GM18858 (cell line): ENCODE results near the gene ANKFN1.
A peak's percentile ranks its signal among the peaks of the same experiment; 100 is the strongest.

Source experiments
- ATAC-seq: cut with Tn5 transposase; IDR thresholded peaks from one replicate; pipeline ENCODE4 v1.9.1; 2021; ENCODE audit not compliant: unreplicated experiment

Gene ANKFN1, protein sequence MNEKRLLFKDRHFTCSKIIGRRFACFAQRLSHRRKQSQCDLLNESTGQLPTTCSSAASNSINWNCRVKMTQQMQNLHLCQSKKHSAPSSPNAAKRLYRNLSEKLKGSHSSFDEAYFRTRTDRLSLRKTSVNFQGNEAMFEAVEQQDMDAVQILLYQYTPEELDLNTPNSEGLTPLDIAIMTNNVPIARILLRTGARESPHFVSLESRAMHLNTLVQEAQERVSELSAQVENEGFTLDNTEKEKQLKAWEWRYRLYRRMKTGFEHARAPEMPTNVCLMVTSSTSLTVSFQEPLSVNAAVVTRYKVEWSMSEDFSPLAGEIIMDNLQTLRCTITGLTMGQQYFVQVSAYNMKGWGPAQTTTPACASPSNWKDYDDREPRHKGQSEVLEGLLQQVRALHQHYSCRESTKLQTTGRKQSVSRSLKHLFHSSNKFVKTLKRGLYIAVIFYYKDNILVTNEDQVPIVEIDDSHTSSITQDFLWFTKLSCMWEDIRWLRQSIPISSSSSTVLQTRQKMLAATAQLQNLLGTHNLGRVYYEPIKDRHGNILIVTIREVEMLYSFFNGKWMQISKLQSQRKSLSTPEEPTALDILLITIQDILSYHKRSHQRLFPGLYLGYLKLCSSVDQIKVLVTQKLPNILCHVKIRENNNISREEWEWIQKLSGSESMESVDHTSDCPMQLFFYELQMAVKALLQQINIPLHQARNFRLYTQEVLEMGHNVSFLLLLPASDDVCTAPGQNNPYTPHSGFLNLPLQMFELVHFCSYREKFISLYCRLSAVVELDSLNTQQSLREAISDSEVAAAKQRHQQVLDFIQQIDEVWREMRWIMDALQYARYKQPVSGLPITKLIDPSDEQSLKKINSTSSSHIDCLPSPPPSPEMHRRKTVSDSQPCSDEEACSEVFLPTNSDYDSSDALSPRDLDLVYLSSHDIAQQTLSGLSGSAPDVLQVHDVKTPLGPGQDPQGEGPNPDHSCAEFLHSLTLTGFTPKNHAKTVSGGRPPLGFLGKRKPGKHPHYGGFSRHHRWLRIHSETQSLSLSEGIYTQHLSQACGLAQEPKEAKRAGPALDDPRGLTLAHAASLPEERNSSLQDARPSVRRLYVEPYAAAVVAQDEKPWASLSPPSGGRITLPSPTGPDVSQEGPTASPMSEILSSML

GRCh38 chr17:56152874-56153602 is at the start of gene ANKFN1:
TSS of gene ANKFN1 (plus strand) at chr17:56153475. CDS start at chr17:56212668, 59,193 bp downstream.
- no peak for ATAC-seq

- peak; percentile 71 for ATAC-seq
Observed at GRCh38 chr17:56108811-56109284, 44.4 kb upstream of the ANKFN1 start.

- ATAC-seq = no peak
Observed at GRCh38 chr17:56109836-56110235, 43.4 kb upstream of the ANKFN1 start.

GRCh38 chr17:56110463-56111135 is 42.7 kb upstream of the ANKFN1 start:
- ATAC-seq = no peak

- ATAC-seq = no peak
Observed at GRCh38 chr17:56111706-56112485, 41.4 kb upstream of the ANKFN1 start.

DNA sequence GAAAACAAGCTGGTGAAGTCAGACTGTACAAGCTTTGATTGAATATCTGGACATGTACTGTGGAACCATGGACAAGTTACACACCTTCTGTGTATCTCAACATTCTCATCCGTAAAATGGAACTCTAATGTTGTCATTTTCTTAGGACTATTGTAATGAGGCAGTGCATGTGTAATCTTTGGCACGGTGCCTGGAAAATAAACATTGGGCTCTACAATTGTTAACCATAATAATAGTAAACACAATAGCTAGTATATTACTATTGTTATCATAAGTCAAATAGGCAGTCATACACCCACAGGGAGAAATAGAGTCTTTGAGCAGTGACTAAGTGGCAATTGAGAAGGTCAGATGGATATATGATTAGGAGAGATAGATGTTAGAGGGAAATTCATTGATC is 39.8 kb upstream of the ANKFN1 start:
- no peak for ATAC-seq

DNA sequence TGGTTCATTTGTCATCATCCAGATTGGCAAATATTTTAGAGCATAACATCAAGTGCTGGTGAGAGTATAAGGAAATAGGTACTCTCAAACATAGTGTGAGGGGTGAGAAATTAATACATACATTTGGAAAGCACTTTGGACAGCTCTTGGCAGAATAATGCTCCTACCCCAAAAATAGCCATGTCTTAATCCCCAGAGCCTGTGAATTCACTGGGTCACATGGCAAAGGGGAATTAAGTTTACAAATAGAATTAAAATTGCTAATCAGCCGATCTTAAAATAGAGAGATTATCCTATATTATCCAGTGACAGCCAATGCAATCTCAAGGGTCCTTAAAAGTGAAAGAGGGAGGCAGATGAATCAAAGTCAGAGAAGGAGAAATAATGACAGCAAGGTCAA is 38.8 kb upstream of the ANKFN1 start:
- no peak for ATAC-seq

GRCh38 chr17:56119191-56119590 is 34.1 kb upstream of the ANKFN1 start:
- no peak for ATAC-seq

DNA sequence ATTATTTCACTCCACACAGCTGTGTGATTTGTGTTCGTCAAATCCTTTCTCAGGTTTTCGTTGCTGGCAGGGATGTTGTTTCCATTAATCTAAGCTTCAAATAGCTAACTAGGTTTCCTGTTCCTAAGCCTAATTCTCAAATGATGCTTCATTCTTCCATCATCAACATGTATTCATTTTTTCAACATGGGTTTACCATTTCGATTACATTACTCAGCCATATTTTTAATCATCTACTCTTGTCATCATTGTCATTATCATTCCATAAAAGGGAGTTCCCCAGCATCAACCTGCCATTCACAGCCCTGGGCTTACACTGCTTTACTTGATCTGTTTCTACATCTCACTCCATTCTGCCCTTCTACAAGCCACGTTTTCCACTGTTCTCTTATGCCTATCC is 33.3 kb upstream of the ANKFN1 start:
- no peak for ATAC-seq

GRCh38 chr17:56121191-56122051 is 31.9 kb upstream of the ANKFN1 start:
- ATAC-seq = no peak

GRCh38 chr17:56125830-56126819 is 27.1 kb upstream of the ANKFN1 start:
- no peak for ATAC-seq

DNA sequence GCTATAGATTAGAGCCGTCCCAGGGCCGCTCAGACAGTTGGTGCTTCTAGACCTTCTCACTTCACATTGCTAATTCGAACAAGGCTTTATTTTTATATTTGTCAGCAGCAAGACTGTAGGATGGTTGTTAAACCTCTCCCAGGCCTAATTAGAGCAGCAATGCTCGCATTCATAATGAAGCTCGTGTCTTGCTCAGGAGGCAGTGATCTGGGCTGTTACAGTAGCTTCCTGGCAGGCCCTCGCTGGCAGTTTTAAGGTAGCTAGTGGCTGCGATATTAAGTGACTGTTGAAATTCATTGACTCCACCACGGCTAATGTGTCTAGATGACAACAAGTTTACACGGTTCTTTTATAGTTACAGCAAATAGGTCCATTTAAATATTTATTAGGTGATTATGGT is 23.2 kb upstream of the ANKFN1 start:
- ATAC-seq = no peak

DNA sequence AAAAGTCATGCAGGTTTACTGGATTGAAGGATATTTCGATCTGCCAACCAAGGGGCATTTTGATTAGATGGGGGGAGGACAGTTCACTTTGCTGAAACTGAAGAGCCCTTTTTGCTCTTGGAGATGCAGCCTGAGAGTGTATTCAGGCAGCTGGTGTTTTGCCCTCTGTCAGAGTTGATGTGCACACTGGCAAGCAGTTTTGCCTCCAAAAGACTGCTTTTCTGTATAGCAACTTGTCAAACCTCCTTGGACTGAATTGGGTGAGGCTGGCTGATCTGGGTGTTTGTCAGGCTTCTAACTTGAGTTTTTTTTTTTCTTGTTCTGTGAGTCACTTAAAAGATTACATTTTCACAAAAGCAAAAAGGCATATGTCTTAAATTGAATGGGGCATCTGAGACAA is 22.6 kb upstream of the ANKFN1 start:
- ATAC-seq = no peak

DNA sequence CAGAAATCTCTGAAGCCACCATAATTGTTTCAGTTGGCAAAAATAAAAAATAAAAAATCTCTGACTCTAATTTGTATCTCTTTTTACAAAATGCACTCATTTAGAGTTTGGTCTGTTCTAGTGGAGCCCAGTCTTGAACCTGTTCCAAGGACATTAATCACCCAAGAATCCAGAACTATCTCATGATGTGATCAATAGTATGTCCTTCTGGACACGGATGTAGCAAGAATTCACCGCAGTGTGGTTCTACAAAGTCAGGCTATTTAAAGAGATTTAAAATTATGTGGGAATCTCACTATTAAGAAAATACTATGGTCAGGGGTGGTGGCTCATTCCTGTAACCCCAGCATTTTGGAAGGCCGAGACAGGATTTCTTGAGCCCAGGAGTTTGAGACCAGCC is 21.8 kb upstream of the ANKFN1 start:
- no peak for ATAC-seq

DNA sequence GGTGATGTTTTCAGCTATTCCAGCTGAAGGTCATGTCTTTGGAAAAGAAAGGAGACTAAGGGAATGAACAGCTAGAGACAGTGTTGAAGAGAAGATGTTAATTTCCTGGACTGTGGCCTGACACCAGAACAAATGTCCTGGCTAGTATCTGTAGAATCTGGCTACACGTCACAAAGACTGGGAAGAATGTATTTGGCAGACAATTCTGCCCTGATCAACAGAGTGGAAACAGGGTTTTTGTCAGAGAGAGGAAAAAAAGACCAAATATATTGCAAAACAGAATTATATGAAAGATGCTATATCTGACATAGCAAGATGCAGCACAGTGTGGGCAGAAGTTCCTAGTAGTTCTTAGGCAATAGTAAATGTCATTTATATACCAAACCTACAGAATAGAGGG is 17.0 kb upstream of the ANKFN1 start:
- no peak for ATAC-seq

- no peak for ATAC-seq
Observed at GRCh38 chr17:56141046-56141839, 12.0 kb upstream of the ANKFN1 start.
